H1 (cell line): Measurements from ENCODE around the gene TBC1D2. TPM values are rescaled to one million over a fixed set of nuclear protein-coding genes. Genes with fewer than 3 reads are reported as not detected.

ENCODE experiments used
- CTCF ChIA-PET: fragments of 300-600 bp; sonication (Branson Sonifier 250); formaldehyde crosslinking; loops from one replicate; lab custom pipeline; 2021; ENCODE audit not compliant: partially characterized antibody; lab: Charles Lee
- POLR2A ChIA-PET: fragments of 300-600 bp; sonication (Branson Sonifier 250); formaldehyde crosslinking; loops from one replicate; lab custom pipeline; 2021; ENCODE audit warnings: inconsistent platforms; ENCODE audit not compliant: partially characterized antibody; lab: Charles Lee
- DNase-seq, 2 experiments: peaks; one replicate each; pipeline versions ENCODE4 v3.0.0 to v3.0.0-alpha.2; 2010 to 2022; ENCODE audit warnings: low spot score in 2 of 2, low read depth in 1 of 2, mixed read lengths in 1 of 2
- FAIRE-seq: peaks from 2 replicates; lab custom pipeline; 2011; peaks lifted over from hg19 to GRCh38; lab: Jason Lieb, UNC
- H2AFZ ChIP-seq: 2 replicates; pipeline ENCODE4 v1.8.1; 2012; ENCODE audit warnings: low read length, inconsistent platforms
- H2AK5ac ChIP-seq: 2 replicates; pipeline ENCODE4 v1.6.1; 2013; ENCODE audit warnings: low read depth, low read length
- H2BK120ac ChIP-seq: replicated peaks from 2 replicates; pipeline ENCODE3; 2013; ENCODE audit warnings: low read depth, low read length, inconsistent platforms
- H2BK12ac ChIP-seq: 2 replicates; pipeline ENCODE4 v1.6.1; 2013; ENCODE audit warnings: low read depth, low read length
- H2BK15ac ChIP-seq: 2 replicates; pipeline ENCODE4 v1.6.1; 2013; ENCODE audit warnings: low read length
- H2BK20ac ChIP-seq: 2 replicates; pipeline ENCODE4 v1.6.1; 2013; ENCODE audit warnings: low read length
- H2BK5ac ChIP-seq: 2 replicates; pipeline ENCODE4 v1.6.1; 2013; ENCODE audit warnings: low read depth, low read length
- H3K14ac ChIP-seq: 2 replicates; pipeline ENCODE4 v1.6.1; 2013; ENCODE audit warnings: inconsistent platforms; ENCODE audit not compliant: insufficient read length
- H3K18ac ChIP-seq: 2 replicates; pipeline ENCODE4 v1.6.1; 2013; ENCODE audit warnings: low read length; ENCODE audit errors: extremely low read depth
- H3K23ac ChIP-seq: 2 replicates; pipeline ENCODE4 v1.6.1; 2013; ENCODE audit warnings: inconsistent platforms; ENCODE audit not compliant: insufficient read length
- H3K23me2 ChIP-seq: 2 replicates; pipeline ENCODE4 v1.6.1; 2013; ENCODE audit warnings: low read depth, low read length
- H3K27ac ChIP-seq: 2 replicates; pipeline ENCODE4 v1.6.1; 2011; ENCODE audit warnings: low read depth, low read length, inconsistent platforms
- H3K27me3 ChIP-seq, 4 experiments: replicated peaks in 1 of 4; 1 replicate in 1 of 4; 2 replicates in 3 of 4; pipeline versions ENCODE4 v1.6.1 to v1.8.1; 2011 to 2013; ENCODE audit warnings: low read length in 3 of 4, mild to moderate bottlenecking in 3 of 4, inconsistent platforms in 2 of 4, mixed read lengths in 2 of 4, moderate library complexity in 1 of 4; ENCODE audit not compliant: control insufficient read depth in 3 of 4, insufficient read depth in 3 of 4; ENCODE audit errors: extremely low read depth in 1 of 4
- H3K36me3 ChIP-seq, 4 experiments: 2 replicates each; pipeline versions ENCODE4 v1.6.1 to v1.8.1; 2011 to 2013; ENCODE audit warnings: mild to moderate bottlenecking in 4 of 4, low read length in 3 of 4, moderate library complexity in 2 of 4, control low read depth in 1 of 4, inconsistent platforms in 1 of 4; ENCODE audit not compliant: insufficient read depth in 4 of 4, control insufficient read depth in 2 of 4
- H3K4ac ChIP-seq: replicated peaks from 2 replicates; pipeline ENCODE3; 2013; ENCODE audit warnings: low read length, low read depth, mixed read lengths, inconsistent platforms; ENCODE audit not compliant: insufficient read length
- H3K4me1 ChIP-seq, 4 experiments: replicated peaks in 1 of 4; 1 replicate in 1 of 4; 2 replicates in 3 of 4; pipeline versions ENCODE4 v1.6.1 to v1.8.1; 2011 to 2013; ENCODE audit warnings: low read length in 3 of 4, inconsistent platforms in 2 of 4, mixed read lengths in 1 of 4; ENCODE audit not compliant: insufficient read depth in 4 of 4, control insufficient read depth in 3 of 4
- H3K4me2 ChIP-seq, 2 experiments: 2 replicates each; pipeline versions ENCODE4 v1.6.1 to v1.8.1; 2011 to 2013; ENCODE audit warnings: low read depth in 2 of 2, low read length in 2 of 2, control low read depth in 1 of 2, inconsistent platforms in 1 of 2, mild to moderate bottlenecking in 1 of 2; ENCODE audit not compliant: insufficient read depth in 1 of 2
- H3K4me3 ChIP-seq, 4 experiments: fragments of 200-600, 300-600 bp in 1 of 4; sonication (generic), shearing (Covaris generic), sonication (Bioruptor Twin) in 1 of 4; 2 replicates each; pipeline versions ENCODE4 v1.5.1 to v1.8.1; 2011 to 2016; ENCODE audit warnings: low read length in 4 of 4, low read depth in 3 of 4, control low read depth in 2 of 4, inconsistent platforms in 2 of 4, mild to moderate bottlenecking in 2 of 4, mixed read lengths in 1 of 4, moderate library complexity in 1 of 4; ENCODE audit not compliant: insufficient read depth in 2 of 4; ENCODE audit errors: extremely low read depth in 1 of 4
- H3K56ac ChIP-seq: replicated peaks from 2 replicates; pipeline ENCODE3; 2013; ENCODE audit warnings: low read depth, mild to moderate bottlenecking, mixed read lengths, low read length, inconsistent platforms; ENCODE audit not compliant: insufficient read length
- H3K79me1 ChIP-seq: 2 replicates; pipeline ENCODE4 v1.6.1; 2013; ENCODE audit warnings: low read depth, low read length, control low read depth
- H3K79me2 ChIP-seq, 2 experiments: 2 replicates each; pipeline versions ENCODE4 v1.6.1 to v1.8.1; 2012 to 2013; ENCODE audit warnings: low read length in 2 of 2, mild to moderate bottlenecking in 2 of 2, inconsistent platforms in 1 of 2; ENCODE audit not compliant: insufficient read depth in 2 of 2, control insufficient read depth in 1 of 2
- H3K9ac ChIP-seq, 4 experiments: replicated peaks in 1 of 4; 1 replicate in 1 of 4; 2 replicates in 3 of 4; pipeline versions ENCODE4 v1.6.1 to v1.8.1; 2011 to 2013; ENCODE audit warnings: low read depth in 3 of 4, low read length in 3 of 4, control low read depth in 2 of 4, mild to moderate bottlenecking in 2 of 4, moderate library complexity in 2 of 4, inconsistent platforms in 1 of 4; ENCODE audit errors: extremely low read depth in 1 of 4
- H3K9me3 ChIP-seq, 2 experiments: 2 replicates each; pipeline versions ENCODE4 v1.6.1 to v1.8.1; 2012 to 2013; ENCODE audit warnings: mild to moderate bottlenecking in 2 of 2, moderate library complexity in 2 of 2, control low read depth in 1 of 2, inconsistent platforms in 1 of 2, low read depth in 1 of 2, low read length in 1 of 2, mixed read lengths in 1 of 2; ENCODE audit not compliant: insufficient read depth in 2 of 2
- H4K20me1 ChIP-seq, 2 experiments: replicated peaks in 1 of 2; 2 replicates each; pipeline versions ENCODE3 to v1.8.1; 2011 to 2013; ENCODE audit warnings: inconsistent platforms in 2 of 2, low read length in 2 of 2, mild to moderate bottlenecking in 1 of 2; ENCODE audit not compliant: insufficient read depth in 2 of 2, control insufficient read depth in 1 of 2
- H4K5ac ChIP-seq: 2 replicates; pipeline ENCODE4 v1.6.1; 2013; ENCODE audit warnings: low read length, low read depth, mixed read lengths, inconsistent platforms; ENCODE audit not compliant: insufficient read length
- H4K8ac ChIP-seq: 2 replicates; pipeline ENCODE4 v1.8.0; 2013; ENCODE audit warnings: mild to moderate bottlenecking, moderate library complexity, low read length, inconsistent platforms; ENCODE audit not compliant: insufficient read depth; ENCODE audit errors: extremely low read depth
- H4K91ac ChIP-seq: replicated peaks from 2 replicates; pipeline ENCODE3; 2013; ENCODE audit warnings: low read length, mixed read lengths, inconsistent platforms; ENCODE audit not compliant: insufficient read length
- ASH2L ChIP-seq: fragments of 200-600, 300-600 bp; sonication (generic); IDR thresholded peaks from one replicate; pipeline ENCODE4 v1.7.1; 2017; ENCODE audit warnings: low read length
- BACH1 ChIP-seq: IDR thresholded peaks from 2 replicates; pipeline ENCODE4 v1.6.1; 2012; ENCODE audit warnings: low read length, improper control_type of control experiment
- CBX8 ChIP-seq: fragments of 300-800, 300-1000 bp; sonication (generic); IDR thresholded peaks from 2 replicates; pipeline ENCODE4 v1.7.1; 2016; ENCODE audit warnings: low read depth, low read length, borderline replicate concordance
- GTF2F1 ChIP-seq: IDR thresholded peaks from 2 replicates; pipeline ENCODE4 v1.6.1; 2012; ENCODE audit warnings: low read depth, low read length, improper control_type of control experiment, borderline replicate concordance
- MAX ChIP-seq: IDR thresholded peaks from 2 replicates; pipeline ENCODE4 v1.6.1; 2012; ENCODE audit warnings: inconsistent platforms
- NRF1 ChIP-seq: IDR thresholded peaks from 2 replicates; pipeline ENCODE4 v1.6.1; 2011; ENCODE audit warnings: mild to moderate bottlenecking, low read depth, low read length, improper control_type of control experiment
- POLR2AphosphoS5 ChIP-seq: IDR thresholded peaks from 2 replicates; pipeline ENCODE4 v1.6.1; 2011; ENCODE audit warnings: low read depth, low read length
- RAD21 ChIP-seq, 2 experiments: IDR thresholded peaks in 1 of 2; conservative IDR thresholded peaks in 1 of 2; 2 replicates each; pipeline ENCODE4 v1.6.1; 2011; ENCODE audit warnings: low read depth in 2 of 2, low read length in 2 of 2, improper control_type of control experiment in 1 of 2, inconsistent platforms in 1 of 2, mild to moderate bottlenecking in 1 of 2, moderate library complexity in 1 of 2
- SRF ChIP-seq: IDR thresholded peaks from 2 replicates; pipeline ENCODE4 v1.6.1; 2011; ENCODE audit warnings: mild to moderate bottlenecking, low read depth, low read length, moderate library complexity
- TAF1 ChIP-seq: IDR thresholded peaks from 2 replicates; pipeline ENCODE4 v1.6.1; 2011; ENCODE audit warnings: mild to moderate bottlenecking, low read depth, low read length
- TCF12 ChIP-seq: IDR thresholded peaks from 2 replicates; pipeline ENCODE4 v1.6.1; 2011; ENCODE audit warnings: low read depth, mild to moderate bottlenecking, low read length
- USF2 ChIP-seq: IDR thresholded peaks from 2 replicates; pipeline ENCODE4 v1.6.1; 2011; ENCODE audit warnings: low read length, improper control_type of control experiment
- WGBS, 2 experiments: shearing (Covaris generic) in 1 of 2; methylation state at CpG; one replicate each; pipeline versions ENCODE4 v1.1.6 to v1.1.7; 2013 to 2015; ENCODE audit warnings: low lambda C conversion rate in 2 of 2, mixed read lengths in 2 of 2, inconsistent platforms in 1 of 2, low coverage in 1 of 2, missing lambda C conversion rate in 1 of 2; ENCODE audit not compliant: insufficient replicate concordance in 2 of 2, insufficient coverage in 1 of 2, insufficient read length in 1 of 2; ENCODE audit errors: extremely low coverage in 1 of 2, missing lambda C conversion rate in 1 of 2; 5-methylcytosine and 5-hydroxymethylcytosine counted together
- polyA plus RNA-seq, 7 experiments: library from polyadenylated mRNA; depleted of rRNA in 3 of 7; stranded (reverse) in 5 of 7; unstranded in 2 of 7; fragments of >200 nt in 5 of 7; fragments of 200-250 nt in 2 of 7; gene quantifications; 1 replicate in 5 of 7; 2 replicates in 1 of 7; 4 replicates in 1 of 7; pipeline versions ENCODE4 v1.2.1 to v1.2.3, GENCODE V29; 2011 to 2013; ENCODE audit warnings: missing spikeins in 2 of 7, mixed read lengths in 2 of 7
- total RNA-seq: library from RNA; stranded (reverse); fragmentation: NEBNext Ultra II Directional; extraction: Animal tissue kit (Norgen Biotek cat#: 25700); gene quantifications from 2 replicates; pipeline ENCODE4 v1.2.1, GENCODE V29; 2021

The TBC1D2 gene
- total and polyA plus RNA-seq, 2 of the 8 experiments (the other 6 are each of a cell fraction or from before 2014, with no cell fraction given), result 7.4 TPM

GRCh38 chr9:98235126-98235525 is 20.3 kb downstream of the TBC1D2 start:
- no peak overlapping the region for H3K14ac ChIP-seq
- WGBS, 2 experiments, result 93% methylated on average over 9 of the region's 9 CpGs; no CpG with 5 or more reads in 1 of the 2 experiments
- H2AK5ac ChIP-seq, result no peak overlapping the region
- H4K91ac ChIP-seq, result no peak overlapping the region
- H3K79me2 ChIP-seq, result no peaks in the 10 kb centered on the region
- H4K5ac ChIP-seq, result no peak overlapping the region
- H4K8ac ChIP-seq, result no peak overlapping the region
- H3K4me3 ChIP-seq, result no peak overlapping the region
- H3K79me1 ChIP-seq, result no peaks in the 10 kb centered on the region
- no peaks in the 10 kb centered on the region for H3K23me2 ChIP-seq
- no peaks in the 10 kb centered on the region for H4K20me1 ChIP-seq
- H3K18ac ChIP-seq, result no peak overlapping the region
- H2BK12ac ChIP-seq, result no peak overlapping the region
- H3K4me2 ChIP-seq, result no peak overlapping the region
- no peak overlapping the region for H2BK120ac ChIP-seq
- TF ChIP-seq NRF1 (no peak), ASH2L (no peak), MAX (no peak), BACH1 (no peak), SRF (no peak), CBX8 (no peak), RAD21 (IDR thresholded peaks at IDR 0.05 in 1 of 2, conservative IDR thresholded peaks at IDR 0.05 in 1 of 2; ENCODE audit: low read depth in 2 of 2, low read length in 2 of 2) (no peak), TAF1 (no peak), USF2 (no peak), TCF12 (no peak), GTF2F1 (no peak), POLR2AphosphoS5 (no peak)
- ChIA-PET CTCF (interaction anchor here (0.6 to 6.3 kb wide), 18 partner anchors 9 to 190 kb away, joined by 3 to 45 read pairs (median 4); partner anchors contain the start of gene TBC1D2), POLR2A (interaction anchor here (1.0 to 1.7 kb wide), 2 partner anchors 12 to 20 kb away, joined by 4 to 5 read pairs; partner anchors contain the start of gene TBC1D2)
- H3K56ac ChIP-seq, result no peak overlapping the region
- no peak overlapping the region for H3K9ac ChIP-seq
- H2BK15ac ChIP-seq, result no peak overlapping the region
- no peaks in the 10 kb centered on the region for H3K9me3 ChIP-seq
- no peak overlapping the region for H3K27ac ChIP-seq
- no peak overlapping the region for H3K23ac ChIP-seq
- H2BK20ac ChIP-seq, result no peak overlapping the region
- no peak for FAIRE-seq
- H2BK5ac ChIP-seq, result no peak overlapping the region
- H3K27me3 ChIP-seq, result no peaks in the 10 kb centered on the region
- no peak for DNase-seq
- H3K36me3 ChIP-seq, result peaks cover 0 to 3% (median 0%) of the 10 kb centered on the region in 4 experiments; a peak in 1 of 8 replicates
- H2AFZ ChIP-seq, result no peak overlapping the region
- H3K4me1 ChIP-seq, result no peaks in the 10 kb centered on the region
- H3K4ac ChIP-seq, result no peak overlapping the region
